ENCODE results near the gene RNASE4.
"Not testable (repeated sequence)": the region's sequence is repeated elsewhere in the genome, so short reads cannot be mapped to it uniquely, and the experiment has no call there.

RNASE4 gene

GRCh38 chr14:20683891-20684661 lies at the start of gene RNASE4:
Gene RNASE4, plus strand, starts transcription at chr14:20684560. Its CDS starts 14,812 bp downstream, at chr14:20699372.
- DNase-seq = peak; percentile 42 to 54

GRCh38 chr14:20641591-20641990 lies 42.8 kb upstream of the RNASE4 start, which contains the start of gene OR6S1:
Gene OR6S1, minus strand, starts transcription at chr14:20641691. Its CDS starts 0 bp downstream, at chr14:20641691.
- DNase-seq = no peak

- no peak for DNase-seq
These were observed 42.2 kb upstream of the RNASE4 start for GRCh38 chr14:20642182-20642581.

GRCh38 chr14:20642755-20643154 lies 41.6 kb upstream of the RNASE4 start:
- not testable (repeated sequence) for DNase-seq

- DNase-seq = no peak
These were observed 39.8 kb upstream of the RNASE4 start for GRCh38 chr14:20644520-20644919.

- no peak for DNase-seq
These were observed 38.9 kb upstream of the RNASE4 start for GRCh38 chr14:20645481-20645880.

GRCh38 chr14:20652996-20653975 lies 31.1 kb upstream of the RNASE4 start:
- peak; percentile 28 to 40 for DNase-seq

GRCh38 chr14:20655851-20656250 lies 28.5 kb upstream of the RNASE4 start:
- no peak for DNase-seq

GRCh38 chr14:20656274-20656673 lies 28.1 kb upstream of the RNASE4 start:
- no peak for DNase-seq

- DNase-seq = peak; percentile 27 to 52
These were observed 26.8 kb upstream of the RNASE4 start for GRCh38 chr14:20657216-20658211.

- no peak for DNase-seq
These were observed 26.1 kb upstream of the RNASE4 start for GRCh38 chr14:20658246-20658645.

GRCh38 chr14:20659336-20659735 lies 25.0 kb upstream of the RNASE4 start:
- no peak for DNase-seq

- no peak for DNase-seq
These were observed 24.5 kb upstream of the RNASE4 start for GRCh38 chr14:20659813-20660395.

- DNase-seq = no peak
These were observed 23.2 kb upstream of the RNASE4 start for GRCh38 chr14:20661197-20661596.

GRCh38 chr14:20662968-20663732 lies 21.2 kb upstream of the RNASE4 start:
- peak; percentile 43 to 63 for DNase-seq

GRCh38 chr14:20666400-20666961 lies 17.9 kb upstream of the RNASE4 start:
- DNase-seq = not testable (repeated sequence)

- DNase-seq = no peak
These were observed 16.4 kb upstream of the RNASE4 start for GRCh38 chr14:20667957-20668356.

GRCh38 chr14:20668969-20669368 lies 15.4 kb upstream of the RNASE4 start:
- DNase-seq = no peak

GRCh38 chr14:20671597-20672283 lies 12.6 kb upstream of the RNASE4 start:
- DNase-seq = no peak

GRCh38 chr14:20675669-20676068 lies 8.7 kb upstream of the RNASE4 start:
- DNase-seq = no peak

Data from NCI-H1930 (cell line).